H1 (cell line): Measurements from ENCODE around the gene MRPL39. TPM values are rescaled to one million over a fixed set of nuclear protein-coding genes. Genes with fewer than 3 reads are reported as not detected.

Source experiments
- ASH2L ChIP-seq: fragments of 200-600, 300-600 bp; sonication (generic); IDR thresholded peaks from one replicate; pipeline ENCODE4 v1.7.1; 2017; ENCODE audit warnings: low read length
- BCL11A ChIP-seq, 2 experiments: IDR thresholded peaks; one replicate each; pipeline ENCODE4 v1.6.1; 2011; ENCODE audit warnings: low read depth in 2 of 2, low read length in 2 of 2, mild to moderate bottlenecking in 2 of 2
- CEBPB ChIP-seq: IDR thresholded peaks from 2 replicates; pipeline ENCODE4 v1.6.1; 2012; ENCODE audit warnings: low read depth, low read length
- CTBP2 ChIP-seq: IDR thresholded peaks from 2 replicates; pipeline ENCODE4 v1.7.0; 2011; ENCODE audit warnings: borderline replicate concordance, mild to moderate bottlenecking, moderate library complexity, mixed read lengths, low read length; ENCODE audit not compliant: insufficient read depth, insufficient read length
- EP300 ChIP-seq, 2 experiments: IDR thresholded peaks; 1 replicate in 1 of 2; 2 replicates in 1 of 2; pipeline ENCODE4 v1.6.1; 2011 to 2012; ENCODE audit warnings: low read depth in 2 of 2, low read length in 2 of 2, mild to moderate bottlenecking in 2 of 2, borderline replicate concordance in 1 of 2, inconsistent platforms in 1 of 2, moderate library complexity in 1 of 2
- SP2 ChIP-seq: IDR thresholded peaks from 2 replicates; pipeline ENCODE4 v1.6.1; 2012; ENCODE audit warnings: mild to moderate bottlenecking, low read length, inconsistent platforms
- polyA plus RNA-seq, 7 experiments: library from polyadenylated mRNA; depleted of rRNA in 3 of 7; stranded (reverse) in 5 of 7; unstranded in 2 of 7; fragments of >200 nt in 5 of 7; fragments of 200-250 nt in 2 of 7; gene quantifications; 1 replicate in 5 of 7; 2 replicates in 1 of 7; 4 replicates in 1 of 7; pipeline versions ENCODE4 v1.2.1 to v1.2.3, GENCODE V29; 2011 to 2013; ENCODE audit warnings: missing spikeins in 2 of 7, mixed read lengths in 2 of 7
- total RNA-seq: library from RNA; stranded (reverse); fragmentation: NEBNext Ultra II Directional; extraction: Animal tissue kit (Norgen Biotek cat#: 25700); gene quantifications from 2 replicates; pipeline ENCODE4 v1.2.1, GENCODE V29; 2021

Gene MRPL39
- total and polyA plus RNA-seq, 2 of the 8 experiments (the other 6 are each of a cell fraction or from before 2014, with no cell fraction given), result 20.3 to 43.2 TPM

DNA sequence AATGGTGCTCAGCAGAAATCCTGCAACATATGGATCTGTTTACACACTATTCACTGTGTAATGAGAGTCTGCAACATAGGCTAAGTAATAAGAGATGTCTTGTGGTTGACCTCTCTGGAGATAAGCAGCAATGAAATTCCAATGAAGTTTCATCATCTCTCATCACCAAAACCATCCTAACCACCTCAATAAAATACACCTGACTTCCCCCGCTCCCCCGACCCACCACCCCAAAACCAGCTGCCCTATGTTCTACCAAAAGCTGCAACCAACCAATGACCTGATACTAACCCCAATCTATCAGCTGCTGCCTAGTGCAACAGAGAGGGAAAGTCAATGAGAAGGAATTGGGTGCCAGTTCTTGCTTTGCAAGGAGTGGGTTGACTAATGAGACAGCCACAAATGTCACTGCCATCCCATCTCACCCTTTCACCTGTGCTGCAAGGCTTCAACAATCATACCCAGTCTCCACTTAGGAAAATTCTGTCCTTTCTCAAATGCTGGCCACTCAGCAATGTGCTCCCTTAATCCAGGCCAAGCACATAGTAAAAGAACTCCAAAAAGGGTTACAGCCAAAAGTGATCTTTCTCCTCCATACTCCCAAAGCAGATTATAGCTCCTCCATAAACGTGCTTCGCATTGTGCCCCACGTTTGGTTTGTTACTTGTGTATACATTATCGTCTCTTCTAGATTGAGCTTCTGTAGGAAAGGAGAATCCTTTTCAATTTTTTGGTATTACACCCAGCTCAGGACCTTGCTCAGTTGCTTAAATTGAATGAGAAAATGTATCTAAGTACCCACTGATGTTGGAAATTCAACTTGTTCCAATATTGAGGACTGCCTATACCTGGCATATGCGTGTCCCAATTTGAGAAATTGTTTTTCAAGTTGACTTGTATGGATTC is 29.0 kb downstream of the MRPL39 start (continued):
- TF ChIP-seq EP300 (IDR thresholded peaks at IDR 0.05; ENCODE audit: borderline replicate concordance in 1 of 2, low read depth in 2 of 2, low read length in 2 of 2) (no peak), CTBP2 (no peak), SP2 (no peak), CEBPB (no peak), ASH2L (no peak), BCL11A (IDR thresholded peaks at IDR 0.05; ENCODE audit: low read depth in 2 of 2, low read length in 2 of 2) (no peak)
